GM10266 (cell line): Measurements from ENCODE around the gene SIN3A.

Experiments used
- DNase-seq: peaks from one replicate; pipeline ENCODE4 v3.0.0; 2012; ENCODE audit errors: extremely low spot score
- TF ChIP-seq, protein P1 (sequence below): IDR thresholded peaks from 2 replicates; pipeline ENCODE4 v1.5.1; 2012; ENCODE audit warnings: mild to moderate bottlenecking, low read depth; ENCODE audit not compliant: control insufficient read depth, insufficient read depth; ENCODE audit errors: missing control alignments

The SIN3A gene

DNA sequence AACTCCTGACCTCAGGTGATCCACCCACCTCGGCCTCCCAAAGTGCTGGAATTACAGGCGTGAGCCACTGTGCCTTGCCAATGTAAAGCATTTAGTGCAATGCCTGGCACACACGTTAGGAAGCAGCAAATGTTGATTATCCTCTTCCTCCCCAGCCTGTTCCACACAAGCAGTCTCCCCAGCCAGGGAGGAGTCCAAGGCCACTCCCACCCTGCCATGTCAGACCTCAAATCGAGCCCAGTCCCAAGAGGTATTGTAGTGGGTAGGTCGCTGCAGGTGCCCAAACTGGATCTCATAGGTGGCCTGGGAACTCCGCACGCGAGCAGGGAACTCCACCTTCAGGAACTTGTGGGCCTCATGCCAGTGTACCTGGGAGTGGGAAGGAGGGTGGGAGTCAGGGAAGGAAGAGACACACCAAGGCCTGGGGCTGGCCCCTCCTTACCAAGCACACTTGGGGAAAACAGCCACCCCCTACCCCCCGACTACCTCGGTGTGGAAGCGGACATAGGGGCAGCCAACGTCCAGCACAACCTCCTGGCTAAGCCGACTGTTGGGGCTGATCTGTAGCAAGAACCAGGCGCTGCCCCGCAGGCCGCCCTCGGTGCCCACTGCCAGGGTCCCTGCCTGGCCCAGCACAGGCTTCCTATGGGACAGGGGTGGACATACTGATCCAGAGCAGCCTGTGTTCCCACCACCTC is 93.4 kb downstream of the SIN3A start:
- TF ChIP-seq, protein P1, sequence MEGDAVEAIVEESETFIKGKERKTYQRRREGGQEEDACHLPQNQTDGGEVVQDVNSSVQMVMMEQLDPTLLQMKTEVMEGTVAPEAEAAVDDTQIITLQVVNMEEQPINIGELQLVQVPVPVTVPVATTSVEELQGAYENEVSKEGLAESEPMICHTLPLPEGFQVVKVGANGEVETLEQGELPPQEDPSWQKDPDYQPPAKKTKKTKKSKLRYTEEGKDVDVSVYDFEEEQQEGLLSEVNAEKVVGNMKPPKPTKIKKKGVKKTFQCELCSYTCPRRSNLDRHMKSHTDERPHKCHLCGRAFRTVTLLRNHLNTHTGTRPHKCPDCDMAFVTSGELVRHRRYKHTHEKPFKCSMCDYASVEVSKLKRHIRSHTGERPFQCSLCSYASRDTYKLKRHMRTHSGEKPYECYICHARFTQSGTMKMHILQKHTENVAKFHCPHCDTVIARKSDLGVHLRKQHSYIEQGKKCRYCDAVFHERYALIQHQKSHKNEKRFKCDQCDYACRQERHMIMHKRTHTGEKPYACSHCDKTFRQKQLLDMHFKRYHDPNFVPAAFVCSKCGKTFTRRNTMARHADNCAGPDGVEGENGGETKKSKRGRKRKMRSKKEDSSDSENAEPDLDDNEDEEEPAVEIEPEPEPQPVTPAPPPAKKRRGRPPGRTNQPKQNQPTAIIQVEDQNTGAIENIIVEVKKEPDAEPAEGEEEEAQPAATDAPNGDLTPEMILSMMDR, result no peak

DNA sequence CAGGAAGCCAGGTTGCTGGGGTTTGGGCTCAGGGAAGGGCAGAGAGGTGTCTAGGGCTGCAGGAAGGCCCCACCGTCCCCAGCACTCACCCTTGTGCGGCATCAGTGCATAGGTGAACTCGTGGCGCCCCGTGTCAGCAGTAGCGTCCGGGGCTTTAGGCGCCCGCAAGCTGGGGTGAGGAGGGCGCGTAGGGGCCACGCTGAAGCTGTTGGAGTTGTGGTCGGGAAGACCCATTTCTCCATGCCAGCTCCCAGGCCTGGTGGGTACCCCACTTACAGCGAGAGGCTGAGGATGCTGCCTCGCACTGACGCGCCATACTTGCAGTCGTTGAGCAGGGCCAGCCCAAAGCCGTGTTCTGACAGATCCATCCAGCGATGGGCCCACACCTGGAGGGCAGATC is 95.0 kb downstream of the SIN3A start:
- no peak for DNase-seq
- TF ChIP-seq, protein P1, result no peak

More for the DNA sequence above, 93.4 kb downstream of the SIN3A start:
- DNase-seq, result no peak

DNA sequence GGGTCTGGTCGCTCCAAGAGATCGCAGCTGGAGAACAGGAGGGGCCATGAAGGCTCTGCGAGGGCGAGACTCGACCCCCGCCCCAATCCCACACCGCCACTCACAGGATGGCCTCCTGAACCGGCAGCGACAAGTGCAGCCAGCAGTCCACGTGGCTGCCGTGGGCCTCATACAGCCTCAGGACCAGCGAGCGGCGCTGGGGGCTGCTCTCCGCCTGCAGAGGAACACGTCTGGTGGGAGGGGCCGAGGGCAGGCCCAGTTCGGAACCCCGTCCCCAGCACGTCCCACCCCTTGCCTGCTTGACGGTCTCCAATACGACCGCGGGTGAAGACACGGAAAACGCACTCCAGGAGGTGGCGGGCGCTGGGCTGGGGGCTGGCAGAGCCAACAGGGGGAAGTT is 95.5 kb downstream of the SIN3A start:
- TF ChIP-seq, protein P1, result no peak

DNA sequence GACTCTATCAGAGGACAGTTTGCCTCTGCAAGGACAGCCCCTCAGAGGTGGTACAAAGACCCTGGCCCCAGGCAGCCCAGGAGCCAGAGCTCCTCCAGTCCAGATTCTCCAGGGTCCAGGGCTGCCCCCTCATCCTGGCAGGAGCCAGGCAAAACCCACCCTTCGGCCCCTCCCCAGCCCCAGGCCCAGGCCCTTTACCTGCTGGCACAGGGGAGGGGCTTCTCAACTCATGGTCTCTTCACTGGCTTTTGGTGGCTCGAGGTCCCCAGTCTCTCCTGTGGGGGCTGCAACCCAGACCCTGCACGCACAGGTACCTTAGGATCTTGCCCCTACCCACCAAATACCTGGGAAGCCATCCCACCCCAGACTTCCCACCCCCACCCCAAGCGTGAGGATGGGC is 96.1 kb downstream of the SIN3A start:
- DNase-seq, result no peak
- TF ChIP-seq, protein P1, result no peak

More for the DNA sequence above, 95.5 kb downstream of the SIN3A start:
- no peak for DNase-seq

DNA sequence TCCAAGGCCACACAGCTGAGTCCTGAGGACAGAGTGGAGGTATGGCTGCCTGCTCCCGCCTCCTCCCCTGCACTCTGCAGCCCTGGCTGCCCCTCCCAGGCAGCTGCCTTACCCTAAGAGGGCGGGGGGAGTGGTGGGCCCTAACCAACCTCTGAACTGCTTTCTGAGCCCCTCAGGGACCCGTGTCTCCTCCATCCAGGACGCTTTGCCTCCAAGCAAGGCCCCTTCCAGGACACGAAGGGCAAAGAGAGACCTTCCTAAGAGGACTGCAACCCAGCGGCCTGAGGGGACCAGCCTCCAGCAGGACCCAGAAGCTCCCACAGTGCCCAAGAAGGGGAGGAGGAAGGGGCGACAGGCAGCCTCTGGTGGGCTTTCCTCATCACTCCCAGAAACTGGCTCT is 97.0 kb downstream of the SIN3A start:
- no peak for DNase-seq
- TF ChIP-seq, protein P1, result no peak

DNA sequence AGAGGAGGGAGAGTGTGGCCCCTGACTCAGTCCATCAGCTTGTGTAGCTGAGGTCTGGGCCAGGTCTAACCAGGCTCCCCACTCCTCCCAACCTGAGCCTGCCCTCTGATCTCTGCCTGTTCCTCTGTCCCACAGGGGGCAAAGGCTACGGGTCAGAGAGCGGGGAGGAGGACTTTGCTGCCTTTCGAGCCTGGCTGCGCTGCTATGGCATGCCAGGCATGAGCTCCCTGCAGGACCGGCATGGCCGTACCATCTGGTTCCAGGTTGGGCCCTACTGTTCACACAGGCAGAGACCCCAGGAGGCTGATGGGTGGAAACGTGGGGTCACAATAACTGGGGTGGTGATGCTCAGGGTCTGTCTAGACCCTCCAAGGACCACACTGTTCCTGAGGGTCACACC is 97.9 kb downstream of the SIN3A start:
- no peak for DNase-seq
- TF ChIP-seq, protein P1, result no peak

DNA sequence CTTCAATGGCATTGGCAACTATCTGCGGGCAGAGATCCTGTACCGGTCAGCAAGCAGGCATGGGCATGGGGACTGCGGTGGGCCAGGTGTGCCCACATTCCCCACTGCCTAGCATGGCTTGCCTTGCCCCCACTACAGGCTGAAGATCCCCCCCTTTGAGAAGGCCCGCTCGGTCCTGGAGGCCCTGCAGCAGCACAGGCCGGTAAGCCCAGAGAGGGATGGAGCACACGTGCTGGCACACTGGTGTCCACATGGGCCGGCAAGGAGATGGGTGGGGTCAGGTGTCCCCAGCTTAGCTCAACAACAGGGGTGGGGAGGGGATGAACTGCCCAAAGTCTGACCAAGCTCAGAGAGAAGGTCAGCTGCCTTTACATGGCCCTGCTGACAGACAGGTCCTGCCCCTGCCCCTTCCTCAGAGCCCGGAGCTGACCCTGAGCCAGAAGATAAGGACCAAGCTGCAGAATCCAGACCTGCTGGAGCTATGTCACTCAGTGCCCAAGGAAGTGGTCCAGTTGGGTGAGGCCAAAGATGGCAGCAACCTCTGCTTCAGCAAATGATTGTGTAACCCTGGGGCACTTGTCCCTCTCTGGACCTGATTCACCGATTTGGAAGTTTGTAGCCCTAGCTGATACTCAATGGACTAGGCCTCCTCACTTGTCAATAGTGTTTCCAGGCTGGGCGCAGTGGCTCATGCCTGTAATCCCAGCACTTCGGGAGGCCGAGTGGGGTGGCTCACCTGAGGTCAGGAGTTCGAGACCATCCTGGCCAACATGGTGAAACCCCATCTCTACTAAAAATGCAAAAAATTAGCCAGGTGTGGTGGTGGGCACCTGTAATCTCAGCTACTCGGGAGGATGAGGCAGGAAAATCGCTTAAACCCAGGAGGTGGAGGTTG is 99.1 kb downstream of the SIN3A start:
- DNase-seq, result no peak
- TF ChIP-seq, protein P1, result no peak
